ENCODE data around the gene PPP1R1C. TPM values are rescaled to one million over a fixed set of nuclear protein-coding genes. Genes with fewer than 3 reads are reported as not detected.
"Not testable (repeated sequence)": the region's sequence is repeated elsewhere in the genome, so short reads cannot be mapped to it uniquely, and the experiment has no call there.

Gene PPP1R1C
- total RNA-seq, 3 donors from 2014 or later = 0.75 TPM; not detected in 2

- no peak for TF ChIP-seq CTCF (IDR thresholded peaks at IDR 0.05)
- no peaks in the 10 kb centered on the region for H3K9me3 ChIP-seq
- H3K4me1 ChIP-seq (ENCODE audit: low read depth) = no peaks in the 10 kb centered on the region
- intact Hi-C loops (cut with DNase I, micrococcal nuclease) = loop anchor here in 1 of 2 donors (10.0 kb wide), 1 partner anchor 105 kb away; no protein-coding TSS in a partner anchor
- H3K36me3 ChIP-seq (ENCODE audit: low read depth) = no peaks in the 10 kb centered on the region
- DNase-seq = no peak
- no peak overlapping the region for H3K4me3 ChIP-seq
- ATAC-seq = no peak
These were observed 26.1 kb upstream of the PPP1R1C start for GRCh38 chr2:181959508-181959907.

GRCh38 chr2:181961167-181961566 lies 24.5 kb upstream of the PPP1R1C start:
- H3K4me1 ChIP-seq (ENCODE audit: low read depth); H3K9me3 ChIP-seq; DNase-seq; intact Hi-C loops (cut with DNase I, micrococcal nuclease); ATAC-seq; H3K4me3 ChIP-seq; H3K36me3 ChIP-seq (ENCODE audit: low read depth): not testable (repeated sequence)

GRCh38 chr2:181962142-181962541 lies 23.5 kb upstream of the PPP1R1C start:
- ATAC-seq = no peak
- Histone ChIP-seq H3K36me3 (ENCODE audit: low read depth) (no peaks in the 10 kb centered on the region), H3K9me3 (no peaks in the 10 kb centered on the region), H3K4me1 (ENCODE audit: low read depth) (no peaks in the 10 kb centered on the region), H3K4me3 (no peak overlapping the region)
- TF ChIP-seq CTCF (IDR thresholded peaks at IDR 0.05) = no peak
- DNase-seq = no peak
- intact Hi-C loops (cut with DNase I, micrococcal nuclease) = no loop called here

- Histone ChIP-seq H3K9me3 (no peaks in the 10 kb centered on the region), H3K36me3 (ENCODE audit: low read depth) (no peaks in the 10 kb centered on the region), H3K4me1 (ENCODE audit: low read depth) (no peaks in the 10 kb centered on the region), H3K4me3 (no peak overlapping the region)
- DNase-seq (peak in 1 of 3 donors; percentile 5), ATAC-seq (peak; percentile 64)
- no peak for TF ChIP-seq CTCF (IDR thresholded peaks at IDR 0.05)
- intact Hi-C loops (cut with DNase I, micrococcal nuclease) = no loop called here
These were observed 15.4 kb upstream of the PPP1R1C start for GRCh38 chr2:181970160-181970794.

GRCh38 chr2:181971032-181971431 lies 14.6 kb upstream of the PPP1R1C start:
- H3K4me1 ChIP-seq (ENCODE audit: low read depth) = no peaks in the 10 kb centered on the region
- no peaks in the 10 kb centered on the region for H3K9me3 ChIP-seq
- DNase-seq (no peak), ATAC-seq (no peak)
- no peaks in the 10 kb centered on the region for H3K36me3 ChIP-seq (ENCODE audit: low read depth)
- intact Hi-C loops (cut with DNase I, micrococcal nuclease) = no loop called here
- TF ChIP-seq CTCF (IDR thresholded peaks at IDR 0.05) = no peak
- no peak overlapping the region for H3K4me3 ChIP-seq

GRCh38 chr2:181972431-181973170 lies 13.1 kb upstream of the PPP1R1C start:
- Histone ChIP-seq H3K4me3 (no peak overlapping the region), H3K4me1 (ENCODE audit: low read depth) (no peaks in the 10 kb centered on the region), H3K36me3 (ENCODE audit: low read depth) (no peaks in the 10 kb centered on the region), H3K9me3 (no peaks in the 10 kb centered on the region)
- intact Hi-C loops (cut with DNase I, micrococcal nuclease) = no loop called here
- no peak for DNase-seq
- TF ChIP-seq CTCF (IDR thresholded peaks at IDR 0.05) = no peak
- ATAC-seq = no peak
